ENCODE measurements around the gene CLDN9. TPM values are rescaled to one million over a fixed set of nuclear protein-coding genes. Genes with fewer than 3 reads are reported as not detected.

The CLDN9 gene
- total and polyA plus RNA-seq, 5 donors from 2014 or later: not detected

- DNase-seq: no peak
- Mint-ChIP-seq H3K9me3 (no peaks in the 10 kb centered on the region), H3K36me3 (no peaks in the 10 kb centered on the region), H3K27me3 (peaks cover 20% of the 10 kb centered on the region), H3K27ac (no peak within 1 kb of the TSS), H3K4me3 (peak within 1 kb of the TSS in 3 of 4 donors; percentile 22 to 86 (median 29)), H3K4me1 (peaks cover 0 to 41% (median 18%) of the 10 kb centered on the region in 4 donors)
- no peak for ATAC-seq (ENCODE audit: low read depth in 2 of 2)
- Histone ChIP-seq H3K4me1 (ENCODE audit: control insufficient read depth, insufficient read depth, low read length, poor library complexity, severe bottlenecking) (peaks cover 39% of the 10 kb centered on the region), H3K36me3 (ENCODE audit: control insufficient read depth, insufficient read depth, low read length) (no peaks in the 10 kb centered on the region), H3K27ac (ENCODE audit: insufficient read depth, low read length, poor library complexity, severe bottlenecking) (no peak within 1 kb of the TSS), H3K9me3 (ENCODE audit: control insufficient read depth in 2 of 2, low read length in 2 of 2) (no peaks in the 10 kb centered on the region), H3K4me3 (ENCODE audit: low read depth, low read length) (no peak within 1 kb of the TSS), H3K27me3 (ENCODE audit: control insufficient read depth, insufficient read depth, low read length) (no peaks in the 10 kb centered on the region)
Measured at GRCh38 chr16:3017794-3018506, 5.2 kb downstream of the CLDN9 start, which contains the start of gene CLDN6. TSS of gene CLDN6 (minus strand) at chr16:3018183. CDS start at chr16:3016021, 2,162 bp downstream.

- no peaks in the 10 kb centered on the region for H3K27me3 ChIP-seq (ENCODE audit: control insufficient read depth, insufficient read depth, low read length)
Measured at GRCh38 chr16:3019594-3020246, 7.0 kb downstream of the CLDN9 start.

DNA sequence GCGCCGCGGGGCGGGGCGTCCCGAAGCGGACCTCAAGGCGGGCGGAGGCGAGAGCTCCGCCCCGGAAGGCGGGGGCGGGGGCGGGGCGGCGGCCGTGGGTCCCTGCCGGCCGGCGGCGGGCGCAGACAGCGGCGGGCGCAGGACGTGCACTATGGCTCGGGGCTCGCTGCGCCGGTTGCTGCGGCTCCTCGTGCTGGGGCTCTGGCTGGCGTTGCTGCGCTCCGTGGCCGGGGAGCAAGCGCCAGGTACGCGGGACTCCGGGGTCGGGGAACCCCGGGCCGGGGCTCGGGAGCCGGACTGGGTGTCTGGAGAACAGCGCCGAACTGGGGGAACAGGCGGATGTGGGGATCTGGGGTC, 7.5 kb downstream of the CLDN9 start, which contains the start of gene TNFRSF12A:
Gene TNFRSF12A (plus strand): TSS at position 122 of the 357 bp plus-strand sequence. CDS start 30 bp downstream, at position 152.
- H3K36me3 ChIP-seq (ENCODE audit: control insufficient read depth, insufficient read depth, low read length): no peaks in the 10 kb centered on the region
- peaks cover 15% of the 10 kb centered on the region for H3K27me3 Mint-ChIP-seq
- H3K4me3 ChIP-seq (ENCODE audit: low read depth, low read length): peak within 1 kb of the TSS; percentile 59
- peak; percentile 51 to 82 (median 63) for DNase-seq
- H3K4me1 Mint-ChIP-seq: peaks cover 4 to 57% (median 26%) of the 10 kb centered on the region in 4 donors
- peak within 1 kb of the TSS; percentile 66 to 80 (median 71) for H3K27ac Mint-ChIP-seq
- H3K4me1 ChIP-seq (ENCODE audit: control insufficient read depth, insufficient read depth, low read length, poor library complexity, severe bottlenecking): peaks cover 52% of the 10 kb centered on the region
- peak within 1 kb of the TSS; percentile 91 for H3K27ac ChIP-seq (ENCODE audit: insufficient read depth, low read length, poor library complexity, severe bottlenecking)
- H3K9me3 Mint-ChIP-seq: no peaks in the 10 kb centered on the region
- H3K9me3 ChIP-seq (ENCODE audit: control insufficient read depth in 2 of 2, low read length in 2 of 2): no peaks in the 10 kb centered on the region
- H3K27me3 ChIP-seq (ENCODE audit: control insufficient read depth, insufficient read depth, low read length): no peaks in the 10 kb centered on the region
- H3K4me3 Mint-ChIP-seq: peak within 1 kb of the TSS; percentile 88 to 98 (median 90)
- ATAC-seq (ENCODE audit: low read depth in 2 of 2): peak; percentile 7 to 12
- peaks cover 4% of the 10 kb centered on the region for H3K36me3 Mint-ChIP-seq

More at GRCh38 chr16:3019594-3020246, 7.0 kb downstream of the CLDN9 start:
- Mint-ChIP-seq H3K9me3 (no peaks in the 10 kb centered on the region), H3K27ac (peak overlapping the region in 1 of 3 donors; percentile 66), H3K27me3 (peaks cover 19% of the 10 kb centered on the region), H3K36me3 (peaks cover 4% of the 10 kb centered on the region), H3K4me1 (peaks cover 4 to 57% (median 25%) of the 10 kb centered on the region in 4 donors), H3K4me3 (peak overlapping the region; percentile 81 to 94 (median 88))
- H3K9me3 ChIP-seq (ENCODE audit: control insufficient read depth in 2 of 2, low read length in 2 of 2): no peaks in the 10 kb centered on the region
- peak overlapping the region; percentile 48 for H3K4me3 ChIP-seq (ENCODE audit: low read depth, low read length)
- no peaks in the 10 kb centered on the region for H3K36me3 ChIP-seq (ENCODE audit: control insufficient read depth, insufficient read depth, low read length)
- no peak for ATAC-seq (ENCODE audit: low read depth in 2 of 2)
- peaks cover 52% of the 10 kb centered on the region for H3K4me1 ChIP-seq (ENCODE audit: control insufficient read depth, insufficient read depth, low read length, poor library complexity, severe bottlenecking)
- no peak overlapping the region for H3K27ac ChIP-seq (ENCODE audit: insufficient read depth, low read length, poor library complexity, severe bottlenecking)
- DNase-seq: no peak

DNA sequence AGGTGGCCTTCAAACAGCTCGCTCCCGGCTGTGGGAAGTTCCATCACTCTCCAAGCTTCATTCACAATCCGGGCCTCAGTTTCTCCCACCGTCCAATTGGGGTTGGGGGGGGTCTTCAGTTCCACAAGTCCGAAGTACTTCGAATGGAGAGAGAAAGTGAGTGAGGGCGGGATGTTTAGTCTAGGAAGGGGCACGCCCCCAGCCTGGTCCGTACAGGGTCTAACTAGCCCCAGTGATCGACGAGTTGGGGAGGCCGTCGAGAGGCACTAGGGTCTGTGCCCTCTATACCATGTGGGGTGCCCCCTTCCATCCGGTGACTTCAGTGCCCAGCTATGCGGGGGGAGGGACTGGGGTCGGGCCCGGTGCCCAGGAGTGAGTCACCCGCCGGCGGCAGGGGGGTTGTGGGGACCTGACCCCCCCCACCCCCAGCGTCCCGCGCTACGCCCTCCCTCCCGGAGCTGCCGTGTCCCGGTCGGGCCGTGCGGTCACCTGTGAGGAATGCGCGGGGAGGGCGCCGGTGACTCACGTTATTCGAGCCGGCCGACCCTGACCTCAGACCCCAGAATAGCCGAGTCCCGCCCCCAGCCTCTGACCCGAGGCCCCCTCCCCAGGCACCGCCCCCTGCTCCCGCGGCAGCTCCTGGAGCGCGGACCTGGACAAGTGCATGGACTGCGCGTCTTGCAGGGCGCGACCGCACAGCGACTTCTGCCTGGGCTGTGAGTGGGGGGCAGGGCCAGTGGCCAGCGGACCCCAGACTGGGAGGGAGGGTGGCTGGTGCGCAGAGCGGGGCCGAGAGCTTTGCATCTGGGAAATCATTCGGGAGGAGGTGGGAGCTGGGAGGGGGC, 8.1 kb downstream of the CLDN9 start:
- H3K4me1 ChIP-seq (ENCODE audit: control insufficient read depth, insufficient read depth, low read length, poor library complexity, severe bottlenecking): peaks cover 52% of the 10 kb centered on the region
- DNase-seq (peak in 1 of 3 donors; percentile 75), ATAC-seq (ENCODE audit: low read depth in 2 of 2) (peak in 1 of 2 donors; percentile 3)
- peaks cover 4 to 57% (median 28%) of the 10 kb centered on the region in 4 donors for H3K4me1 Mint-ChIP-seq
- H3K27ac ChIP-seq (ENCODE audit: insufficient read depth, low read length, poor library complexity, severe bottlenecking): peak overlapping the region; percentile 91
- H3K36me3 ChIP-seq (ENCODE audit: control insufficient read depth, insufficient read depth, low read length): peaks cover 2% of the 10 kb centered on the region
- H3K4me3 Mint-ChIP-seq: peak overlapping the region; percentile 88 to 98 (median 90)
- no peaks in the 10 kb centered on the region for H3K27me3 ChIP-seq (ENCODE audit: control insufficient read depth, insufficient read depth, low read length)
- H3K4me3 ChIP-seq (ENCODE audit: low read depth, low read length): peak overlapping the region; percentile 59
- peaks cover 4% of the 10 kb centered on the region for H3K36me3 Mint-ChIP-seq
- H3K9me3 ChIP-seq (ENCODE audit: control insufficient read depth in 2 of 2, low read length in 2 of 2): no peaks in the 10 kb centered on the region
- H3K27ac Mint-ChIP-seq: peak overlapping the region; percentile 66 to 80 (median 71)
- no peaks in the 10 kb centered on the region for H3K9me3 Mint-ChIP-seq
- peaks cover 15% of the 10 kb centered on the region for H3K27me3 Mint-ChIP-seq

- peaks cover 10% of the 10 kb centered on the region for H3K36me3 ChIP-seq (ENCODE audit: control insufficient read depth, insufficient read depth, low read length)
- Mint-ChIP-seq H3K36me3 (peaks cover 4% of the 10 kb centered on the region), H3K4me3 (peak overlapping the region; percentile 88 to 98 (median 90)), H3K4me1 (peaks cover 4 to 62% (median 29%) of the 10 kb centered on the region in 4 donors), H3K9me3 (no peaks in the 10 kb centered on the region), H3K27me3 (peaks cover 14% of the 10 kb centered on the region), H3K27ac (peak overlapping the region; percentile 71 to 86 (median 80))
- no peak for ATAC-seq (ENCODE audit: low read depth in 2 of 2)
- peaks cover 52% of the 10 kb centered on the region for H3K4me1 ChIP-seq (ENCODE audit: control insufficient read depth, insufficient read depth, low read length, poor library complexity, severe bottlenecking)
- peak; percentile 62 to 80 (median 66) for DNase-seq
- peak overlapping the region; percentile 91 for H3K27ac ChIP-seq (ENCODE audit: insufficient read depth, low read length, poor library complexity, severe bottlenecking)
- H3K4me3 ChIP-seq (ENCODE audit: low read depth, low read length): no peak overlapping the region
- no peaks in the 10 kb centered on the region for H3K27me3 ChIP-seq (ENCODE audit: control insufficient read depth, insufficient read depth, low read length)
- H3K9me3 ChIP-seq (ENCODE audit: control insufficient read depth in 2 of 2, low read length in 2 of 2): no peaks in the 10 kb centered on the region
Measured at GRCh38 chr16:3021449-3022207, 8.9 kb downstream of the CLDN9 start.

- no peak overlapping the region for H3K4me3 ChIP-seq (ENCODE audit: low read depth, low read length)
- H3K9me3 Mint-ChIP-seq: no peaks in the 10 kb centered on the region
- H3K4me3 Mint-ChIP-seq: peak overlapping the region; percentile 90 to 98 (median 94)
- ATAC-seq (ENCODE audit: low read depth in 2 of 2) (peak; percentile 32), DNase-seq (peak in 2 of 3 donors; percentile 67 to 68)
- peaks cover 8% of the 10 kb centered on the region for H3K27me3 Mint-ChIP-seq
- H3K9me3 ChIP-seq (ENCODE audit: control insufficient read depth in 2 of 2, low read length in 2 of 2): no peaks in the 10 kb centered on the region
- peak overlapping the region; percentile 62 to 96 (median 80) for H3K27ac Mint-ChIP-seq
- peak overlapping the region; percentile 91 for H3K27ac ChIP-seq (ENCODE audit: insufficient read depth, low read length, poor library complexity, severe bottlenecking)
- peaks cover 52% of the 10 kb centered on the region for H3K4me1 ChIP-seq (ENCODE audit: control insufficient read depth, insufficient read depth, low read length, poor library complexity, severe bottlenecking)
- H3K27me3 ChIP-seq (ENCODE audit: control insufficient read depth, insufficient read depth, low read length): no peaks in the 10 kb centered on the region
- H3K4me1 Mint-ChIP-seq: peaks cover 4 to 63% (median 30%) of the 10 kb centered on the region in 4 donors
- H3K36me3 Mint-ChIP-seq: peaks cover 4% of the 10 kb centered on the region
- peaks cover 11% of the 10 kb centered on the region for H3K36me3 ChIP-seq (ENCODE audit: control insufficient read depth, insufficient read depth, low read length)
Measured at GRCh38 chr16:3022208-3022683, 9.5 kb downstream of the CLDN9 start.
